Measurements from ENCODE around the gene NCOA7.

Gene NCOA7

DNA sequence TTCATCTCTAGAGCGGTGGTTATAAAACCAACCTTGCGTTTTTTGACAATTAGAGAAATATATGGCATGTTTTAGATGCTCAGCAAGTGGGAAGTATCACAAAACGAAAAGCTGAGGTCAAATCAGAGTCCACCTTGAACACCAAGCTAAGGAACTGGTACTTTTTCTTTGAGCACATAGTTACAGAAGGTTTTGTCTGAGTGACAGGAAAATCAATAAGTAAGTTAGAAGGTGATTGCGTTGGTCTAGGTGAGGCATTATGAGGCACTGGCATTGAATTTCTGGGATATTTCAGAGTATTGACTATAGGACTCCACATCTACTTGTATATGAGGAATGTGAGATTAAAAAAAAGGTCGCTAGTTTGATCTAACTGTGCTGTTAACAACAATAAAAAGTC lies 165.2 kb downstream of the NCOA7 start:
- Histone ChIP-seq H3K36me3 (ENCODE audit: insufficient read depth, low read length) (no peaks in the 10 kb centered on the region), H3K4me1 (ENCODE audit: insufficient read depth, low read length) (peaks cover 13% of the 10 kb centered on the region; the same call in 1 of the 2 replicates), H3K27me3 (ENCODE audit: insufficient read depth, low read length) (no peaks in the 10 kb centered on the region; the same call in 1 of the 2 replicates), H3K9ac (ENCODE audit: low read depth, low read length) (no peak overlapping the region), H3K9me3 (ENCODE audit: insufficient read depth, low read depth, low read length) (peaks cover 8% of the 10 kb centered on the region; the same call in 1 of the 2 replicates), H3K27ac (ENCODE audit: low read depth, low read length) (no peak overlapping the region), H3K4me3 (ENCODE audit: low read length) (peak overlapping the region; percentile 85)
- 68% methylated on average over 4 of the region's 5 CpGs for WGBS

DNA sequence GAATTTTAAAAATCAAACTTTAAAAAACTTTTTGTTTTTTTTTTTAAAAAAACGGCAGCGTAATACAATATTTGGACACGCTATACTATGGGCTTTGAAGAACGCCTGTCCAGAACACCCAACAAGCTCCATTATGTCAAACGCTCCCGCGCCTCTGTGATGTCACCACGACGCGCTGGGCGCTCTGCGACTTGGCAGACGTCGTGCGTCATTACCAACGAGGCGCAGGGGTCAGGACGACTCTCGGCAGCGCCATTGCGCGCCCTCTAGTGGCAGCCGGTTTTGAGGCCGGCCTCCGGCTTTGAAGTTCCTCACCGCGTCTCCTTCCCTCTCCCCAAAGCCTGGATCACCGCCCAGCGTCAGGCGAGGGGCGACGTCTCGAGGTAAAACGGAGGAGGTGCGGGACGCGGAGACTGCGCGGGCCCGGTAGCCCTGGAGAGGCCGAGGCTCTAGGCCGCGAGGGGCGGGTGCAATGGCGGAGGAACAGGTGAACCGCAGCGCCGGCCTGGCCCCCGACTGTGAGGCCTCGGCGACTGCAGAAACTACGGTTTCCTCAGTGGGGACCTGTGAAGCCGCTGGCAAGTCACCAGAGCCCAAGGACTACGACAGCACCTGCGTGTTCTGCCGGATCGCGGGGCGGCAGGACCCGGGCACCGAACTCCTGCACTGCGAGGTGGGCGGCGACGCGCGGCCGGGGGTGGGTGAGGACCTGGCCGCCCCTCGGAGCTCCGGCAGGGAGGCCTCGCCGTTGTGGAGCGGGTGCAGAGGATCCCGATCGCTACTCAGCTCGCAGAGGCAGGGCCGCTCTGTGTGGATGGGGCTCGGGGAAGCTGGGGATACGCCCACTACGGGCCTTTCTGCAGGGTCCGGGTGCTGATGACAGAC lies 166.0 kb downstream of the NCOA7 start, which contains the start of gene HINT3:
HINT3 (plus strand) TSS at position 265 of the 885 bp plus-strand sequence; CDS start at position 473, 208 bp downstream.
- WGBS = under 1% methylated on average over 82 of the region's 82 CpGs
- Histone ChIP-seq H3K27me3 (ENCODE audit: insufficient read depth, low read length) (no peaks in the 10 kb centered on the region; the same call in 1 of the 2 replicates), H3K4me3 (ENCODE audit: low read length) (peak within 1 kb of the TSS; percentile 85), H3K9me3 (ENCODE audit: insufficient read depth, low read depth, low read length) (peaks cover 8% of the 10 kb centered on the region; the same call in 1 of the 2 replicates), H3K9ac (ENCODE audit: low read depth, low read length) (peak within 1 kb of the TSS; percentile 77), H3K4me1 (ENCODE audit: insufficient read depth, low read length) (peaks cover 13% of the 10 kb centered on the region; the same call in 1 of the 2 replicates), H3K27ac (ENCODE audit: low read depth, low read length) (peak within 1 kb of the TSS; percentile 74), H3K36me3 (ENCODE audit: insufficient read depth, low read length) (no peaks in the 10 kb centered on the region)

DNA sequence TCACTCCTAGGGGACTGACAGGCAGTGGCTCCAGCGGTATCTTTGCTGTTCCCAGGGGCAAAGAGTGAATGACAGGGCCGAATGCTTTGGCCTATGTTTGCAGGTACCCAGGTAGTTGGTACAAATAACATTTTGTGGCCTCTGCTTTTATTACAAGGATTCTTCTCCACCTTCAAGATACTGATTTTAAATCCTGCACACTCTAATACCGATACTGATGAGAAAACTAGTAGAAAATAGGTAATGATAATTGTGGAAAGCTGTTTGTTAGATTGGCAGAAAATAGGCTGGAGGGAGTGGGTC lies 166.6 kb downstream of the NCOA7 start:
- 33% methylated on average over 3 of the region's 3 CpGs for WGBS
- H3K27ac ChIP-seq (ENCODE audit: low read depth, low read length) = no peak overlapping the region; the same call in 1 of the 2 replicates

DNA sequence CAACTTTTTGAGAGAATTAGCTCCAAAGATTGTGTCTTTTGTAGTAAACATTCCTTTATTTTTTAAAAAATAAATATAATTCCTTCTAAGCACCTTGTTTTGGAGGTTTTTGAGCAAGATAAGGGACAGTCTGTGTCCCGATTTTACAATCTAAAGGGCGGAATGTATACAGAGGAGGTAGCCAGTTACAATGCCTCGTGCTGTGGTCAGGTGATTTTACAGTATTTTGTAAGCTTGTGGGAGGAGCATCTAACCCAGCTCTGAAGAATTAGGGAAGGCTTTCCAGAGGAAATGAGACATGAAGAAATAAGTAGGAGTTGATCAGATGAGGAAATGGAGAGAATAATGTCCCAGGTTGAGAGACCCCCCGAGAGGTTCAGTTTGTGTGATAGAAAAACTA lies 167.1 kb downstream of the NCOA7 start:
- Histone ChIP-seq H3K4me1 (ENCODE audit: insufficient read depth, low read length) (peaks cover 13% of the 10 kb centered on the region; the same call in 1 of the 2 replicates), H3K27ac (ENCODE audit: low read depth, low read length) (no peak overlapping the region), H3K36me3 (ENCODE audit: insufficient read depth, low read length) (no peaks in the 10 kb centered on the region), H3K9ac (ENCODE audit: low read depth, low read length) (no peak overlapping the region), H3K27me3 (ENCODE audit: insufficient read depth, low read length) (no peaks in the 10 kb centered on the region; the same call in 1 of the 2 replicates), H3K9me3 (ENCODE audit: insufficient read depth, low read depth, low read length) (0 out of 2 replicates have a peak, but pooled peaks cover 1% of the 10 kb centered on the region), H3K4me3 (ENCODE audit: low read length) (peak overlapping the region; percentile 85)
- 77% methylated on average over 4 of the region's 4 CpGs for WGBS

More for the DNA sequence above, 166.6 kb downstream of the NCOA7 start:
- Histone ChIP-seq H3K27me3 (ENCODE audit: insufficient read depth, low read length) (no peaks in the 10 kb centered on the region; the same call in 1 of the 2 replicates), H3K9ac (ENCODE audit: low read depth, low read length) (peak overlapping the region; percentile 77), H3K4me1 (ENCODE audit: insufficient read depth, low read length) (peaks cover 13% of the 10 kb centered on the region; the same call in 1 of the 2 replicates), H3K36me3 (ENCODE audit: insufficient read depth, low read length) (no peaks in the 10 kb centered on the region), H3K4me3 (ENCODE audit: low read length) (peak overlapping the region; percentile 85), H3K9me3 (ENCODE audit: insufficient read depth, low read depth, low read length) (peaks cover 6% of the 10 kb centered on the region; the same call in 1 of the 2 replicates)

DNA sequence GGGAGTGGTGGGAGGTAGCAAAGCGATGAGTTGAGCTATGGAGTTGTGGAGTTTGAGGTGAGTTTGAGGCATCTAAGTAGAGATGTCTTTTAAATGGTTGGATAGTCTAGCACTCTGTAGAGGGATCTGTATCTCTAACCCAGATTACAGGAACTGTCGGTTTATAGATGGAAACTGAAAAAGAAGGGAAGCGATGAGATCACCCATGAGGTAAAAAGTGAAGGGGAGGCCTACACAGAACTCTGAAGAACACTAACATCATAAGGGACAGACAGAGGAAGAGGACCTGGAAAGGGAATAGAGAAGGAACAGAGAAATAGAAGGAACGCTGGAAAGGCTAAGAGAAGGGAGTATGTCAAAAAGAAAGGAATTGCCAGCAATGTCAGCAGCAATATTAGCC lies 168.3 kb downstream of the NCOA7 start:
- Histone ChIP-seq H3K36me3 (ENCODE audit: insufficient read depth, low read length) (no peaks in the 10 kb centered on the region), H3K27me3 (ENCODE audit: insufficient read depth, low read length) (no peaks in the 10 kb centered on the region; the same call in 1 of the 2 replicates), H3K27ac (ENCODE audit: low read depth, low read length) (no peak overlapping the region), H3K9ac (ENCODE audit: low read depth, low read length) (no peak overlapping the region), H3K4me3 (ENCODE audit: low read length) (no peak overlapping the region), H3K9me3 (ENCODE audit: insufficient read depth, low read depth, low read length) (no peaks in the 10 kb centered on the region), H3K4me1 (ENCODE audit: insufficient read depth, low read length) (peaks cover 13% of the 10 kb centered on the region; the same call in 1 of the 2 replicates)
- WGBS = 97% methylated on average over 4 of the region's 4 CpGs

DNA sequence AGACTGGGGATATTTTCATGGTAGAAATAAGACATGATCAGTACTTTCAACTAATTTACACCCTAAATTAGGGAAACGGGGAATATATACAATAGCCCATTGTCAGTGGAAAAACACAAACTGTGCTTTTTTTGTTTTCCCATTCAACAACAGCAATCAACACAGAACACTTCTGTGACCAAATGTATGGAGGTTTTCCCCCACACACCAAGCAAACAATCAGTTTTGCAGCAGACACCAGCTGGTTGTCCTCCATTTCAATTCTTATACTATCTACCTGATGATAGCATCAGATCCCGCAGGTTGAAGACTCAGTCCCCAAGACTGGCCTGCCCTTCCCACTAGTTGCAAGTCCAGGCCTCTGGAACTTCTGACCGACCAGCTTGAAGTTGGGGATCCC lies 170.4 kb downstream of the NCOA7 start:
- peaks cover 12% of the 10 kb centered on the region; the same call in 1 of the 2 replicates for H3K4me1 ChIP-seq (ENCODE audit: insufficient read depth, low read length)
- H3K9ac ChIP-seq (ENCODE audit: low read depth, low read length) = no peak overlapping the region
- WGBS = 92% methylated on average over 3 of the region's 3 CpGs
- no peak overlapping the region for H3K27ac ChIP-seq (ENCODE audit: low read depth, low read length)
- H3K36me3 ChIP-seq (ENCODE audit: insufficient read depth, low read length) = no peaks in the 10 kb centered on the region
- H3K9me3 ChIP-seq (ENCODE audit: insufficient read depth, low read depth, low read length) = no peaks in the 10 kb centered on the region
- no peak overlapping the region for H3K4me3 ChIP-seq (ENCODE audit: low read length)
- no peaks in the 10 kb centered on the region for H3K27me3 ChIP-seq (ENCODE audit: insufficient read depth, low read length)

DNA sequence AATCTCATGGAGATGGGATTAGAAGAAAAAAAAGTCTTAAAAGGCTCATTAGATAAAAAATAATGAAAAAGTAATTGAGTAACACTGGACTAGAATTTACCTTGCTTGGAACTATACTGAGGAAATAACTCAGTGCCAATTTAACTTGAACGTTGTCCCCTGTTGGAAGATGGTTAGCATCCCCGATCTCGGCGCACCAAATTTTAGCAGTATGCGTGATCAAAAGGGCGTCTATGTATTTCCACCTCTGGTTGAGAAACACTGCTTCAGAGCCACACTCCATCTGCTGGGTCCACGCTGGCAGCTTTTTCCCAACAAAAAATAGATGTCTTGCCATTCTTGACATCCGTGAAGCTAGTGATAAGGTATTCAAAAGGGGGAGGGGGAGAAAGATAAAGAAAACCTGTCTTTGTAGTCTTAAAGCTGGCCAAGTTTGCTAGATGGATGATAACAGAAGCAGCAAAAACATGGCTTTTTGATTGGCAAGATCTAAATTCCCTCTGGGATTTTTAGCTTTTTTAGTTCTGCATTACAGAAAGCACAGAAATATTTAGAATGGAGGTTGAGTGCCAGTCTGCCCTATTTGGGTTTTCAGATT lies 172.2 kb downstream of the NCOA7 start:
- Histone ChIP-seq H3K36me3 (ENCODE audit: insufficient read depth, low read length) (no peaks in the 10 kb centered on the region), H3K27ac (ENCODE audit: low read depth, low read length) (no peak overlapping the region), H3K9ac (ENCODE audit: low read depth, low read length) (no peak overlapping the region), H3K27me3 (ENCODE audit: insufficient read depth, low read length) (no peaks in the 10 kb centered on the region), H3K4me3 (ENCODE audit: low read length) (no peak overlapping the region), H3K4me1 (ENCODE audit: insufficient read depth, low read length) (peaks cover 3% of the 10 kb centered on the region; the same call in 1 of the 2 replicates), H3K9me3 (ENCODE audit: insufficient read depth, low read depth, low read length) (no peaks in the 10 kb centered on the region)
- 89% methylated on average over 8 of the region's 8 CpGs for WGBS

DNA sequence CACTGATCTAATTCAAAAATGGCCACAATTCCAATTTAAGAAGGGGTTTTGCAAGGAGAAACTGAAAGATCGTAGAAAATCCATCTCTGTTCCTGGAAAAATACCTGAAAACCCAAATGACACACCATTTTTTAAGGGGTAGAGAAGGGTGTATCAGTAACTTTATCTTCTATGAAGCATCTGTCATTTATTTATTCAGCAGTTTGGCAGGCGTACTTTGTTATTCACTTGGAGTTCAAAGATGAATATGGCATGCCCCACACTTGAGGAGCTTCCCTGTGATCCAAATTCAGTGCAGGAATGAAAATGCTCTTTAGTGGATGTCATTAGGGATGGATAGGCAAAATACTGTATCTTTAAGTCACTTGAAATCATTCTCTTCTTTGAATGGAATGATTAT lies 173.1 kb downstream of the NCOA7 start:
- Histone ChIP-seq H3K9ac (ENCODE audit: low read depth, low read length) (no peak overlapping the region), H3K9me3 (ENCODE audit: insufficient read depth, low read depth, low read length) (no peaks in the 10 kb centered on the region), H3K36me3 (ENCODE audit: insufficient read depth, low read length) (no peaks in the 10 kb centered on the region), H3K27me3 (ENCODE audit: insufficient read depth, low read length) (no peaks in the 10 kb centered on the region), H3K4me1 (ENCODE audit: insufficient read depth, low read length) (no peaks in the 10 kb centered on the region), H3K27ac (ENCODE audit: low read depth, low read length) (no peak overlapping the region), H3K4me3 (ENCODE audit: low read length) (no peak overlapping the region)
- WGBS = 89% methylated on average over 2 of the region's 2 CpGs

DNA sequence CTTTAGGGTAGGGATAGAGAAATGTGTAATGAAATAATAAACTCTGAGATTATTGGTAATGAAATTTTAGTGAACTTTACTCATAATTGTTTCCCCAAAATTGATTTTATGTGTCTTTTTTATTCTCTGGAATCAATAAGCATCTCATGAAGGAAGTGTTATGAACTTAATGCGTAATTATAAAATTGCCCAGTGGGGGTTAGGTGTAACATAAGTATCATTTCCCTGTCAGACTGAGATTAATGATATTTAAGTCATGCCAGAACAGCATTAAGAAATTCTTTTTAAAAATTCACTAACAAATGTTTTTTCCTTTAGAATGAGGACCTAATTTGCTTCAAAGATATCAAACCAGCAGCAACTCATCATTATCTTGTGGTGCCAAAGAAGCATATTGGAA lies 175.8 kb downstream of the NCOA7 start:
- Histone ChIP-seq H3K27ac (ENCODE audit: low read depth, low read length) (no peak overlapping the region), H3K36me3 (ENCODE audit: insufficient read depth, low read length) (no peaks in the 10 kb centered on the region), H3K9ac (ENCODE audit: low read depth, low read length) (no peak overlapping the region), H3K27me3 (ENCODE audit: insufficient read depth, low read length) (no peaks in the 10 kb centered on the region), H3K4me1 (ENCODE audit: insufficient read depth, low read length) (no peaks in the 10 kb centered on the region), H3K9me3 (ENCODE audit: insufficient read depth, low read depth, low read length) (no peaks in the 10 kb centered on the region), H3K4me3 (ENCODE audit: low read length) (no peak overlapping the region)
- 88% methylated on average over 1 of the region's 1 CpG for WGBS

DNA sequence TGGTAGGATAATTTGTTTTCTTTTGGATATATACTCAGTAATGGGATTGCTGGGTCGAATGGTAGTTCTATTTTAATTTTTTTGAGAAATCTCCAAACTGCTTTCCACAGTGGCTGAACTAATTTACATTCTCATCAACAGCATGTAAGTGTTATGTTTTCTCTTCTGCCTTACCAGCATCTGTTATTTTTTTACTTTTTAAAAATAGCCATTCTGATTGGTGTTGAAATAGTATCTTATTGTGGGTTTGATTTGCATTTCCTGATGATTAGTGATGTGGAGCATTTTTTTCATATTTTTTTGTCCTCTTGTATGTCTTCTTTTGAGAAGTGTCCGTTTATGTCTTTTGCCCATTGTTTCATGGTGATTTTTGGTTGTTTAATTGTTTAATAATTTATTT lies 177.7 kb downstream of the NCOA7 start:
- H3K36me3 ChIP-seq (ENCODE audit: insufficient read depth, low read length) = no peaks in the 10 kb centered on the region
- H3K9me3 ChIP-seq (ENCODE audit: insufficient read depth, low read depth, low read length) = no peaks in the 10 kb centered on the region
- H3K9ac ChIP-seq (ENCODE audit: low read depth, low read length) = no peak overlapping the region
- H3K27ac ChIP-seq (ENCODE audit: low read depth, low read length) = no peak overlapping the region
- WGBS = 100% methylated on average over 1 of the region's 2 CpGs
- no peak overlapping the region for H3K4me3 ChIP-seq (ENCODE audit: low read length)
- H3K27me3 ChIP-seq (ENCODE audit: insufficient read depth, low read length) = no peaks in the 10 kb centered on the region
- no peaks in the 10 kb centered on the region for H3K4me1 ChIP-seq (ENCODE audit: insufficient read depth, low read length)

DNA sequence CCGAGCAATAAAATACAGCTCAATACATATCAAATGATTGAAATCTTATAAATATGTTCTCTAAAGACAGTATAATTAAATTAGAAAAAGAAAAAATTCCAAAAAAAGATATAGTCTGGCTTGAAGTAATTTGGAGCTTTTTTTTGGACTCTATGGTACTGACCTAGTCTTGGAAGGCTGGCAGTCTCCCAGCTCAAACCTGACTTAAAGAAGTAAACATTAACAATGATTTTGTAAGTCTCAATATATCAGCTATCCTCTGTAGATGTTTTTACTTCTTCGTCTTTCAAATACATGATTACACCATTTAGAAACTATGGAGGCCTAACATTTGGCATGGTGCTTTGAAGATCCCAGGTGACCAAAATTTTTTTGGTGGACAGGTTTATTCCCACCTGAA lies 180.0 kb downstream of the NCOA7 start:
- Histone ChIP-seq H3K27me3 (ENCODE audit: insufficient read depth, low read length) (no peaks in the 10 kb centered on the region), H3K9ac (ENCODE audit: low read depth, low read length) (no peak overlapping the region), H3K4me3 (ENCODE audit: low read length) (no peak overlapping the region), H3K27ac (ENCODE audit: low read depth, low read length) (no peak overlapping the region), H3K4me1 (ENCODE audit: insufficient read depth, low read length) (no peaks in the 10 kb centered on the region), H3K36me3 (ENCODE audit: insufficient read depth, low read length) (peaks cover 7% of the 10 kb centered on the region; the same call in 1 of the 2 replicates), H3K9me3 (ENCODE audit: insufficient read depth, low read depth, low read length) (no peaks in the 10 kb centered on the region)
- WGBS = no CpG with 5 or more reads among the region's 2 CpGs

Data from HUES64 (cell line).